OCI-LY3 (cell line): Measurements from ENCODE around the gene EFR3B.

Experiments used
- H2AFZ ChIP-seq: fragments of 200-600, 300-600 bp; shearing (Covaris generic); 2 replicates; pipeline ENCODE4 v1.6.0; 2014; ENCODE audit warnings: antibody characterized with exemption, low read depth, low read length
- H3K27ac ChIP-seq: fragments of 200-600, 300-600 bp; sonication (generic); 2 replicates; pipeline ENCODE4 v1.5.1; 2014; ENCODE audit warnings: mild to moderate bottlenecking, low read length, moderate library complexity, mixed read lengths
- H3K27me3 ChIP-seq: fragments of 200-600, 300-600 bp; sonication (generic); 2 replicates; pipeline ENCODE4 v1.6.1; 2014; ENCODE audit warnings: low read depth, low read length, mixed read lengths
- H3K36me3 ChIP-seq: fragments of 200-600, 300-600 bp; sonication (generic); replicated peaks from 2 replicates; pipeline ENCODE3; 2014; ENCODE audit warnings: low read depth, low read length, mixed read lengths
- H3K4me1 ChIP-seq: fragments of 300-600, 200-600 bp; sonication (generic); 2 replicates; pipeline ENCODE4 v1.6.1; 2014; ENCODE audit warnings: low read length, mixed read lengths
- H3K4me2 ChIP-seq: fragments of 200-600, 300-600 bp; sonication (generic); 2 replicates; pipeline ENCODE4 v1.6.1; 2014; ENCODE audit warnings: low read length, mixed read lengths
- H3K4me3 ChIP-seq: fragments of 300-600, 200-600 bp; sonication (generic); 2 replicates; pipeline ENCODE4 v1.5.1; 2014; ENCODE audit warnings: antibody characterized with exemption, mild to moderate bottlenecking, low read length, moderate library complexity
- H3K79me2 ChIP-seq: fragments of 300-600, 200-600 bp; shearing (Covaris generic); 2 replicates; pipeline ENCODE4 v1.6.1; 2014; ENCODE audit warnings: mild to moderate bottlenecking, low read length, mixed read lengths
- H3K9ac ChIP-seq: fragments of 300-600, 200-600 bp; shearing (Covaris generic); 2 replicates; pipeline ENCODE4 v1.6.0; 2014; ENCODE audit warnings: mild to moderate bottlenecking, low read length, moderate library complexity
- H3K9me3 ChIP-seq: fragments of 200-600, 300-600 bp; shearing (Covaris generic); 2 replicates; pipeline ENCODE4 v1.6.1; 2014; ENCODE audit warnings: low read length, mixed read lengths; ENCODE audit not compliant: insufficient read depth
- H4K20me1 ChIP-seq: fragments of 200-600, 300-600 bp; sonication (generic); 2 replicates; pipeline ENCODE4 v1.6.1; 2016; ENCODE audit warnings: low read length, mixed read lengths; ENCODE audit not compliant: insufficient read depth
- CTCF ChIP-seq: fragments of 200-600, 300-600 bp; sonication (generic); IDR thresholded peaks from 2 replicates; pipeline ENCODE4 v1.5.1; 2014; ENCODE audit warnings: antibody characterized with exemption, low read length, low read depth
- EZH2phosphoT487 ChIP-seq: fragments of 200-600 bp; shearing (Covaris generic); IDR thresholded peaks from 2 replicates; pipeline ENCODE4 v1.6.1; 2018; ENCODE audit warnings: antibody characterized with exemption, mixed run types, low read depth

The EFR3B gene

GRCh38 chr2:25029183-25029554 is 12.7 kb upstream of the EFR3B start:
- Histone ChIP-seq H3K4me2 (no peak overlapping the region), H3K9ac (no peak overlapping the region), H3K79me2 (no peaks in the 10 kb centered on the region), H3K36me3 (no peaks in the 10 kb centered on the region), H3K27ac (no peak overlapping the region), H3K27me3 (peaks cover 31% of the 10 kb centered on the region), H2AFZ (no peak overlapping the region), H4K20me1 (no peaks in the 10 kb centered on the region), H3K4me1 (peaks cover 6% of the 10 kb centered on the region; the same call in 1 of the 2 replicates), H3K4me3 (no peak overlapping the region), H3K9me3 (no peaks in the 10 kb centered on the region)
- TF ChIP-seq CTCF = no peak
- TF ChIP-seq EZH2phosphoT487 = no peak

GRCh38 chr2:25030702-25031101 is 11.2 kb upstream of the EFR3B start:
- no peak overlapping the region for H3K9ac ChIP-seq
- H3K27ac ChIP-seq = no peak overlapping the region
- H4K20me1 ChIP-seq = no peaks in the 10 kb centered on the region
- H3K27me3 ChIP-seq = peaks cover 30% of the 10 kb centered on the region
- no peak for TF ChIP-seq EZH2phosphoT487
- no peak for TF ChIP-seq CTCF
- no peak overlapping the region for H3K4me2 ChIP-seq
- peaks cover 6% of the 10 kb centered on the region; the same call in 1 of the 2 replicates for H3K4me1 ChIP-seq
- peak overlapping the region; percentile 3; the same call in 1 of the 2 replicates for H2AFZ ChIP-seq
- H3K79me2 ChIP-seq = no peaks in the 10 kb centered on the region
- H3K9me3 ChIP-seq = no peaks in the 10 kb centered on the region
- no peak overlapping the region for H3K4me3 ChIP-seq
- H3K36me3 ChIP-seq = no peaks in the 10 kb centered on the region

- TF ChIP-seq CTCF = no peak
- TF ChIP-seq EZH2phosphoT487 = no peak
- no peaks in the 10 kb centered on the region for H3K36me3 ChIP-seq
Observed at GRCh38 chr2:25032094-25032493, 9.8 kb upstream of the EFR3B start.

GRCh38 chr2:25032901-25033300 is 9.0 kb upstream of the EFR3B start:
- Histone ChIP-seq H4K20me1 (no peaks in the 10 kb centered on the region), H3K27me3 (peaks cover 48% of the 10 kb centered on the region), H3K36me3 (no peaks in the 10 kb centered on the region), H3K4me2 (no peak overlapping the region), H3K79me2 (no peaks in the 10 kb centered on the region), H3K9me3 (no peaks in the 10 kb centered on the region), H2AFZ (no peak overlapping the region), H3K4me1 (peaks cover 6% of the 10 kb centered on the region; the same call in 1 of the 2 replicates), H3K9ac (no peak overlapping the region), H3K4me3 (no peak overlapping the region), H3K27ac (no peak overlapping the region)
- no peak for TF ChIP-seq EZH2phosphoT487
- no peak for TF ChIP-seq CTCF

More at GRCh38 chr2:25032094-25032493, 9.8 kb upstream of the EFR3B start:
- no peaks in the 10 kb centered on the region for H3K79me2 ChIP-seq
- no peaks in the 10 kb centered on the region for H4K20me1 ChIP-seq
- no peak overlapping the region for H3K27ac ChIP-seq
- H3K4me3 ChIP-seq = no peak overlapping the region
- H2AFZ ChIP-seq = no peak overlapping the region
- peaks cover 44% of the 10 kb centered on the region for H3K27me3 ChIP-seq
- H3K4me1 ChIP-seq = peaks cover 6% of the 10 kb centered on the region; the same call in 1 of the 2 replicates
- no peaks in the 10 kb centered on the region for H3K9me3 ChIP-seq
- H3K9ac ChIP-seq = no peak overlapping the region
- H3K4me2 ChIP-seq = no peak overlapping the region
